ENCODE measurements around the gene HTR2B.
"Not testable (repeated sequence)": the region's sequence is repeated elsewhere in the genome, so short reads cannot be mapped to it uniquely, and the experiment has no call there.

HTR2B gene

GRCh38 chr2:231093933-231094332 lies 30.9 kb downstream of the HTR2B start:
- Histone ChIP-seq H3K36me3 (ENCODE audit: insufficient read depth, insufficient read length, low read length) (peaks cover 87% of the 10 kb centered on the region), H3K9ac (ENCODE audit: insufficient read length, low read depth) (no peak overlapping the region), H3K9me3 (ENCODE audit: insufficient read depth, low read length) (peaks cover 27% of the 10 kb centered on the region; the same call in 1 of the 2 replicates), H3K4me3 (ENCODE audit: insufficient read length, low read depth) (no peak overlapping the region), H3K27me3 (ENCODE audit: insufficient read depth, insufficient read length) (no peaks in the 10 kb centered on the region), H3K4me1 (ENCODE audit: insufficient read depth, insufficient read length) (peaks cover 4% of the 10 kb centered on the region)
- no peak for DNase-seq (ENCODE audit: low read depth, low spot score)
- TF ChIP-seq ZNF274 (IDR thresholded peaks at IDR 0.05; ENCODE audit: low read depth, low read length): no peak
- TF ChIP-seq SUZ12 (IDR thresholded peaks at IDR 0.05; ENCODE audit: extremely low read depth, insufficient read depth, insufficient read length): no peak
- no peak for TF ChIP-seq YY1 (IDR thresholded peaks at IDR 0.05; ENCODE audit: insufficient read depth, insufficient read length)

- peaks cover 96% of the 10 kb centered on the region for H3K36me3 ChIP-seq (ENCODE audit: insufficient read depth, insufficient read length, low read length)
- no peak for DNase-seq (ENCODE audit: low read depth, low spot score)
Observed at GRCh38 chr2:231088754-231089153, 36.1 kb downstream of the HTR2B start.

DNA sequence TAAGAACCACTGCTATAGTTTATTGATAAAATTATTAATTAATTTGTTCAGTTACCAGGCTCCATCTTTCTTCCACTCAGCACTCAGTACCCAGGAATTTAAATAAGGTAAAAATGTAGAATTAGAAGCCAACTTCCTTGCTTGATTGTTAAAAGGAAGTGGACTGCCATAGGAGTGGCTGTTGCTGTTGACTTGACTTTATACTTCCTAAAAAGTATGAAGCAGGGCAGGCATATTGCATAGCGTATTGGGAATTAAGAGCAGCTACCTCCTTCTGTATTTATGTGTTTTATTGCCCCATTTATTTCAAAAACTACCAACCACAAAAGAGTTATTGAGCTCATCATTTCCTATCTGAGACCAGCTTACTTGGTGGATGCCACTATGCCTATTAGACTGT lies 40.3 kb downstream of the HTR2B start:
- Histone ChIP-seq H3K9ac (ENCODE audit: insufficient read length, low read depth) (no peak overlapping the region), H3K9me3 (ENCODE audit: insufficient read depth, low read length) (no peaks in the 10 kb centered on the region), H3K4me3 (ENCODE audit: insufficient read length, low read depth) (no peak overlapping the region), H3K4me1 (ENCODE audit: insufficient read depth, insufficient read length) (no peaks in the 10 kb centered on the region), H3K36me3 (ENCODE audit: insufficient read depth, insufficient read length, low read length) (peaks cover 93% of the 10 kb centered on the region), H3K27me3 (ENCODE audit: insufficient read depth, insufficient read length) (no peaks in the 10 kb centered on the region)
- no peak for TF ChIP-seq SUZ12 (IDR thresholded peaks at IDR 0.05; ENCODE audit: extremely low read depth, insufficient read depth, insufficient read length)
- TF ChIP-seq YY1 (IDR thresholded peaks at IDR 0.05; ENCODE audit: insufficient read depth, insufficient read length): no peak
- no peak for TF ChIP-seq ZNF274 (IDR thresholded peaks at IDR 0.05; ENCODE audit: low read depth, low read length)
- no peak for DNase-seq (ENCODE audit: low read depth, low spot score)

More at GRCh38 chr2:231088754-231089153, 36.1 kb downstream of the HTR2B start:
- Histone ChIP-seq H3K4me1 (ENCODE audit: insufficient read depth, insufficient read length) (no peaks in the 10 kb centered on the region), H3K9me3 (ENCODE audit: insufficient read depth, low read length) (0 out of 2 replicates have a peak, but pooled peaks cover 7% of the 10 kb centered on the region), H3K4me3 (ENCODE audit: insufficient read length, low read depth) (no peak overlapping the region), H3K27me3 (ENCODE audit: insufficient read depth, insufficient read length) (no peaks in the 10 kb centered on the region), H3K9ac (ENCODE audit: insufficient read length, low read depth) (no peak overlapping the region)
- no peak for TF ChIP-seq SUZ12 (IDR thresholded peaks at IDR 0.05; ENCODE audit: extremely low read depth, insufficient read depth, insufficient read length)
- TF ChIP-seq ZNF274 (IDR thresholded peaks at IDR 0.05; ENCODE audit: low read depth, low read length): no peak
- no peak for TF ChIP-seq YY1 (IDR thresholded peaks at IDR 0.05; ENCODE audit: insufficient read depth, insufficient read length)

- Histone ChIP-seq H3K4me1 (ENCODE audit: insufficient read depth, insufficient read length) (no peaks in the 10 kb centered on the region), H3K36me3 (ENCODE audit: insufficient read depth, insufficient read length, low read length) (peaks cover 93% of the 10 kb centered on the region), H3K9ac (ENCODE audit: insufficient read length, low read depth) (no peak overlapping the region), H3K9me3 (ENCODE audit: insufficient read depth, low read length) (no peaks in the 10 kb centered on the region), H3K4me3 (ENCODE audit: insufficient read length, low read depth) (no peak overlapping the region), H3K27me3 (ENCODE audit: insufficient read depth, insufficient read length) (no peaks in the 10 kb centered on the region)
- no peak for TF ChIP-seq YY1 (IDR thresholded peaks at IDR 0.05; ENCODE audit: insufficient read depth, insufficient read length)
- no peak for DNase-seq (ENCODE audit: low read depth, low spot score)
Observed at GRCh38 chr2:231069379-231070054, 55.3 kb downstream of the HTR2B start.

DNA sequence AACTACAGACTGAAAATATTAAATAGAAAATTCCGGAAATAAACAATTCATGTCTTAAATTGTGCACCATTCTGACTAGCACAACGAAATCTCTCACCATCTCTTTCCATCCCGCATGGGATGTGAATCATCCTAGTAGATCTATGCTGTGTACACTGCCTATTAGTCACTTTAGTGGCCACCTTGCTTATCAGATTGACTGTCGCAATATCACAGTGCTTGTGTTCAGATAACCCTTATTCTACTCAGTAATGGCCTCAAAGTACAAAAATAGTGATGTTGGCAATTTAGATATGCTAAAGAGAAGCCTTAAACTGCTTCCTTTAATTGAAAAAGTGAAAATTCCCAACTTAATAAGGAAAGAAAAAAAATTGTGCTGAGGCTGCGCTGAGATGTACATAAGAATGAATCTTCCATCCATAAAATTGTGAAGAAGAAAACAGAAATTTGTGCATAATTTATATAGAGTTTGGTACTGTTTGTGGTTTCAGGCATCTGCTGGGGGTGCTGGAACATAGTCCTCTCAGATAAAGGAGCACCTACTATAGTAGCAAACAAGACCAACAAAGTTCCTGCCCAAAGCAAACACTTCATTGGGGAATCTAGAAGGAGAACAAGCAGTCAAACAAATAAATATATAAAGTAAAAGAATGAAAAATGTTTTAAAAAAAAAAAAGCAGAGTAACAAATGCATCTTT lies 56.2 kb downstream of the HTR2B start:
- TF ChIP-seq YY1 (IDR thresholded peaks at IDR 0.05; ENCODE audit: insufficient read depth, insufficient read length) (no peak), SUZ12 (IDR thresholded peaks at IDR 0.05; ENCODE audit: extremely low read depth, insufficient read depth, insufficient read length) (no peak), ZNF274 (IDR thresholded peaks at IDR 0.05; ENCODE audit: low read depth, low read length) (no peak)
- peaks cover 93% of the 10 kb centered on the region for H3K36me3 ChIP-seq (ENCODE audit: insufficient read depth, insufficient read length, low read length)
- DNase-seq (ENCODE audit: low read depth, low spot score): no peak
- no peak overlapping the region for H3K4me3 ChIP-seq (ENCODE audit: insufficient read length, low read depth)
- H3K9ac ChIP-seq (ENCODE audit: insufficient read length, low read depth): no peak overlapping the region
- no peaks in the 10 kb centered on the region for H3K27me3 ChIP-seq (ENCODE audit: insufficient read depth, insufficient read length)
- no peaks in the 10 kb centered on the region for H3K9me3 ChIP-seq (ENCODE audit: insufficient read depth, low read length)
- no peaks in the 10 kb centered on the region for H3K4me1 ChIP-seq (ENCODE audit: insufficient read depth, insufficient read length)

- not testable (repeated sequence) for H3K9ac ChIP-seq (ENCODE audit: insufficient read length, low read depth); H3K4me3 ChIP-seq (ENCODE audit: insufficient read length, low read depth); H3K4me1 ChIP-seq (ENCODE audit: insufficient read depth, insufficient read length); H3K9me3 ChIP-seq (ENCODE audit: insufficient read depth, low read length); DNase-seq (ENCODE audit: low read depth, low spot score); H3K27me3 ChIP-seq (ENCODE audit: insufficient read depth, insufficient read length)
- peaks cover 93% of the 10 kb centered on the region for H3K36me3 ChIP-seq (ENCODE audit: insufficient read depth, insufficient read length, low read length)
Observed at GRCh38 chr2:231067531-231067930, 57.3 kb downstream of the HTR2B start.

GRCh38 chr2:231065966-231066365 lies 58.9 kb downstream of the HTR2B start:
- no peak for TF ChIP-seq YY1 (IDR thresholded peaks at IDR 0.05; ENCODE audit: insufficient read depth, insufficient read length)
- no peak for TF ChIP-seq SUZ12 (IDR thresholded peaks at IDR 0.05; ENCODE audit: extremely low read depth, insufficient read depth, insufficient read length)
- no peak for TF ChIP-seq ZNF274 (IDR thresholded peaks at IDR 0.05; ENCODE audit: low read depth, low read length)
- Histone ChIP-seq H3K9ac (ENCODE audit: insufficient read length, low read depth) (no peak overlapping the region), H3K27me3 (ENCODE audit: insufficient read depth, insufficient read length) (no peaks in the 10 kb centered on the region), H3K9me3 (ENCODE audit: insufficient read depth, low read length) (no peaks in the 10 kb centered on the region), H3K36me3 (ENCODE audit: insufficient read depth, insufficient read length, low read length) (peaks cover 94% of the 10 kb centered on the region), H3K4me1 (ENCODE audit: insufficient read depth, insufficient read length) (no peaks in the 10 kb centered on the region), H3K4me3 (ENCODE audit: insufficient read length, low read depth) (no peak overlapping the region)
- DNase-seq (ENCODE audit: low read depth, low spot score): no peak

Data from NT2/D1 (cell line).